COR-L47 (cell line): ENCODE results near the gene SPTB.
A peak's percentile ranks its signal among the peaks of the same experiment; 100 is the strongest.

Source experiments
- DNase-seq: peaks from one replicate; lab custom pipeline; 2025; lab: John Stamatoyannopoulos, UW

Gene SPTB

GRCh38 chr14:64766430-64767151 lies 113.1 kb downstream of the SPTB start:
- DNase-seq = no peak

- no peak for DNase-seq
These were observed 113.9 kb downstream of the SPTB start for GRCh38 chr14:64765740-64766302.

- peak; percentile 81 for DNase-seq
These were observed 114.8 kb downstream of the SPTB start for GRCh38 chr14:64764641-64765520.

GRCh38 chr14:64763801-64764621 lies 115.7 kb downstream of the SPTB start:
- peak; percentile 86 for DNase-seq

GRCh38 chr14:64763085-64763782 lies 116.5 kb downstream of the SPTB start:
- no peak for DNase-seq

GRCh38 chr14:64762044-64763034 lies 117.4 kb downstream of the SPTB start:
- peak; percentile 96 for DNase-seq

GRCh38 chr14:64761441-64762043 lies 118.2 kb downstream of the SPTB start:
- DNase-seq = no peak

GRCh38 chr14:64760916-64761315 lies 118.8 kb downstream of the SPTB start:
- peak; percentile 64 for DNase-seq

GRCh38 chr14:64760146-64760755 lies 119.5 kb downstream of the SPTB start:
- no peak for DNase-seq

- no peak for DNase-seq
These were observed 120.2 kb downstream of the SPTB start for GRCh38 chr14:64759555-64759938.

- peak; percentile 67 for DNase-seq
These were observed 120.8 kb downstream of the SPTB start for GRCh38 chr14:64758691-64759554.

GRCh38 chr14:64758025-64758521 lies 121.6 kb downstream of the SPTB start:
- DNase-seq = no peak

- DNase-seq = no peak
These were observed 122.1 kb downstream of the SPTB start for GRCh38 chr14:64757601-64758000.

GRCh38 chr14:64756712-64757111 lies 123.0 kb downstream of the SPTB start:
- no peak for DNase-seq

- DNase-seq = no peak
These were observed 123.9 kb downstream of the SPTB start for GRCh38 chr14:64755781-64756221.

GRCh38 chr14:64754685-64755084 lies 125.0 kb downstream of the SPTB start:
- DNase-seq = no peak

GRCh38 chr14:64753999-64754398 lies 125.7 kb downstream of the SPTB start:
- DNase-seq = no peak

- DNase-seq = no peak
These were observed 126.3 kb downstream of the SPTB start for GRCh38 chr14:64753374-64753773.
